Common myeloid progenitor, CD34-positive (primary cell): ENCODE data around the gene ABLIM1.

ENCODE experiments used
- CTCF ChIA-PET: fragments of 350-600 bp; sonication (Branson Sonifier 250); formaldehyde crosslinking; loops from one replicate; lab custom pipeline; 2021; ENCODE audit warnings: antibody characterized with exemption; lab: Charles Lee
- POLR2A ChIA-PET: fragments of 350-600 bp; sonication (Branson Sonifier 250); formaldehyde crosslinking; loops from one replicate; lab custom pipeline; 2021; ENCODE audit warnings: antibody characterized with exemption; lab: Charles Lee
- DNase-seq, 3 donors: peaks; one replicate each; pipeline versions ENCODE4 v3.0.0 to v3.0.0-alpha.2; 2013
- H3K27ac ChIP-seq, 2 experiments: 1 replicate in 1 of 2; 2 replicates in 1 of 2; pipeline ENCODE4 v1.7.0; 2013; ENCODE audit warnings: inconsistent platforms in 2 of 2, low read length in 2 of 2, mild to moderate bottlenecking in 2 of 2, low read depth in 1 of 2, moderate library complexity in 1 of 2; ENCODE audit not compliant: severe bottlenecking in 2 of 2, insufficient read depth in 1 of 2, poor library complexity in 1 of 2
- H3K27me3 ChIP-seq, 5 experiments: replicated peaks in 2 of 5; 1 replicate in 3 of 5; 2 replicates in 2 of 5; pipeline versions ENCODE4 v1.6.1 to v1.7.0; 2013; ENCODE audit warnings: low read length in 4 of 5, mild to moderate bottlenecking in 2 of 5, moderate library complexity in 2 of 5, inconsistent platforms in 1 of 5; ENCODE audit not compliant: insufficient read depth in 5 of 5, control insufficient read depth in 4 of 5
- H3K36me3 ChIP-seq, 4 experiments: 1 replicate in 2 of 4; 2 replicates in 2 of 4; pipeline versions ENCODE4 v1.6.1 to v1.7.0; 2013; ENCODE audit warnings: low read length in 3 of 4, control low read depth in 1 of 4, mild to moderate bottlenecking in 1 of 4; ENCODE audit not compliant: control insufficient read depth in 4 of 4, insufficient read depth in 4 of 4
- H3K4me1 ChIP-seq, 4 experiments: 1 replicate in 3 of 4; 2 replicates in 1 of 4; pipeline versions ENCODE4 v1.6.1 to v1.7.1; 2013; ENCODE audit warnings: low read length in 3 of 4, mild to moderate bottlenecking in 3 of 4, control low read depth in 1 of 4, inconsistent platforms in 1 of 4, moderate library complexity in 1 of 4; ENCODE audit not compliant: control insufficient read depth in 4 of 4, insufficient read depth in 4 of 4; ENCODE audit errors: control extremely low read depth in 1 of 4
- H3K4me3 ChIP-seq, 7 experiments: 1 replicate in 4 of 7; 2 replicates in 3 of 7; pipeline versions ENCODE4 v1.5.1 to v1.7.0; 2013; ENCODE audit warnings: mild to moderate bottlenecking in 7 of 7, low read length in 6 of 7, moderate library complexity in 6 of 7, inconsistent platforms in 2 of 7, low read depth in 2 of 7, control low read depth in 1 of 7; ENCODE audit not compliant: insufficient read depth in 4 of 7, control insufficient read depth in 1 of 7; ENCODE audit errors: extremely low read depth in 1 of 7
- H3K9me3 ChIP-seq, 5 experiments: 1 replicate in 4 of 5; 2 replicates in 1 of 5; pipeline versions ENCODE4 v1.6.1 to v1.7.1; 2013; ENCODE audit warnings: low read length in 4 of 5, mild to moderate bottlenecking in 2 of 5, inconsistent platforms in 1 of 5, low read depth in 1 of 5, moderate library complexity in 1 of 5; ENCODE audit not compliant: control insufficient read depth in 4 of 5, insufficient read depth in 2 of 5; ENCODE audit errors: control extremely low read depth in 1 of 5
- WGBS: methylation state at CpG from one replicate; pipeline ENCODE4 v1.1.5; 2013; ENCODE audit not compliant: insufficient coverage; 5-methylcytosine and 5-hydroxymethylcytosine counted together

ABLIM1 gene

GRCh38 chr10:114408112-114408967, 249.7 kb downstream of the ABLIM1 start:
- Histone ChIP-seq H3K4me3 (no peak overlapping the region), H3K9me3 (peaks cover 0 to 3% (median 0%) of the 10 kb centered on the region in 5 experiments), H3K4me1 (peaks cover 0 to 24% (median 23%) of the 10 kb centered on the region in 4 experiments), H3K27ac (no peak overlapping the region), H3K27me3 (peaks cover 0 to 28% (median 16%) of the 10 kb centered on the region in 5 experiments), H3K36me3 (no peaks in the 10 kb centered on the region)
- CTCF ChIA-PET = interaction anchor here (1.0 to 1.6 kb wide), 4 partner anchors 10 to 105 kb away, joined by 3 read pairs; no protein-coding TSS in a partner anchor
- POLR2A ChIA-PET = no interaction called here
- no peak for DNase-seq
- WGBS = 87% methylated on average over 10 of the region's 12 CpGs

GRCh38 chr10:114406455-114406854, 251.6 kb downstream of the ABLIM1 start:
- Histone ChIP-seq H3K27me3 (peaks cover 0 to 43% (median 24%) of the 10 kb centered on the region in 5 experiments), H3K27ac (no peak overlapping the region), H3K9me3 (peaks cover 0 to 3% (median 0%) of the 10 kb centered on the region in 5 experiments), H3K4me1 (peaks cover 3 to 23% (median 22%) of the 10 kb centered on the region in 4 experiments), H3K4me3 (no peak overlapping the region), H3K36me3 (no peaks in the 10 kb centered on the region)
- no CpG with 5 or more reads among the region's 1 CpG for WGBS
- ChIA-PET CTCF (interaction anchor here (1.7 kb wide), 1 partner anchor 102 kb away, joined by 7 read pairs; no protein-coding TSS in a partner anchor), POLR2A (no interaction called here)
- no peak for DNase-seq

- no peak overlapping the region for H3K27ac ChIP-seq
- DNase-seq = no peak
- ChIA-PET CTCF (interaction anchor here (1.7 kb wide), 1 partner anchor 101 kb away, joined by 7 read pairs; no protein-coding TSS in a partner anchor), POLR2A (no interaction called here)
- 45% methylated on average over 14 of the region's 16 CpGs for WGBS
- H3K36me3 ChIP-seq = no peaks in the 10 kb centered on the region
- no peaks in the 10 kb centered on the region for H3K9me3 ChIP-seq
- peaks cover 0 to 52% (median 32%) of the 10 kb centered on the region in 5 experiments for H3K27me3 ChIP-seq
- peaks cover 3 to 23% (median 22%) of the 10 kb centered on the region in 4 experiments for H3K4me1 ChIP-seq
- peak overlapping the region in 1 of 7 experiments; percentile 61 for H3K4me3 ChIP-seq
Observed at GRCh38 chr10:114405011-114405350, 253.1 kb downstream of the ABLIM1 start.

- WGBS = 2% methylated on average over 80 of the region's 88 CpGs
- peak in 2 of 3 donors; percentile 26 to 42 for DNase-seq
- Histone ChIP-seq H3K27ac (no peak within 1 kb of the TSS), H3K4me1 (peaks cover 3 to 23% (median 22%) of the 10 kb centered on the region in 4 experiments), H3K36me3 (no peaks in the 10 kb centered on the region), H3K27me3 (peaks cover 0 to 55% (median 32%) of the 10 kb centered on the region in 5 experiments), H3K4me3 (peak within 1 kb of the TSS; percentile 26 to 78 (median 58)), H3K9me3 (no peaks in the 10 kb centered on the region)
- ChIA-PET CTCF (interaction anchor here (1.0 to 1.7 kb wide), 4 partner anchors 10 to 100 kb away, joined by 3 to 7 read pairs (median 6); no protein-coding TSS in a partner anchor), POLR2A (no interaction called here)
Observed at GRCh38 chr10:114404171-114405010, 253.7 kb downstream of the ABLIM1 start, which contains the start of gene AFAP1L2. Gene AFAP1L2 (minus strand): TSS chr10:114404502. CDS start chr10:114404455, 47 bp downstream.

- no peaks in the 10 kb centered on the region for H3K9me3 ChIP-seq
- H3K27ac ChIP-seq = no peak overlapping the region
- under 1% methylated on average over 25 of the region's 44 CpGs for WGBS
- H3K36me3 ChIP-seq = no peaks in the 10 kb centered on the region
- CTCF ChIA-PET = interaction anchor here (1.0 to 1.6 kb wide), 8 partner anchors 9 to 99 kb away, joined by 3 to 7 read pairs (median 4); no protein-coding TSS in a partner anchor
- POLR2A ChIA-PET = no interaction called here
- DNase-seq = peak in 2 of 3 donors; percentile 25 to 42
- peaks cover 0 to 63% (median 36%) of the 10 kb centered on the region in 5 experiments for H3K27me3 ChIP-seq
- H3K4me1 ChIP-seq = peaks cover 3 to 23% (median 22%) of the 10 kb centered on the region in 4 experiments
- H3K4me3 ChIP-seq = peak overlapping the region; percentile 13 to 78 (median 58)
Observed at GRCh38 chr10:114403541-114404161, 254.4 kb downstream of the ABLIM1 start.

- peak in 2 of 3 donors; percentile 51 to 56 for DNase-seq
- H3K27ac ChIP-seq = no peak overlapping the region
- no peaks in the 10 kb centered on the region for H3K36me3 ChIP-seq
- ChIA-PET POLR2A (interaction anchor here (0.6 kb wide), 1 partner anchor 175 kb away, joined by 3 read pairs; no protein-coding TSS in a partner anchor), CTCF (interaction anchor here (0.5 to 1.6 kb wide), 9 partner anchors 8 to 98 kb away, joined by 3 to 7 read pairs (median 3); no protein-coding TSS in a partner anchor)
- no peaks in the 10 kb centered on the region for H3K9me3 ChIP-seq
- peaks cover 3 to 25% (median 22%) of the 10 kb centered on the region in 4 experiments for H3K4me1 ChIP-seq
- peak overlapping the region in 6 of 7 experiments; percentile 33 to 78 (median 60) for H3K4me3 ChIP-seq
- WGBS = 2% methylated on average over 12 of the region's 17 CpGs
- peaks cover 0 to 63% (median 38%) of the 10 kb centered on the region in 5 experiments for H3K27me3 ChIP-seq
Observed at GRCh38 chr10:114402871-114403540, 255.1 kb downstream of the ABLIM1 start.
